Glutamatergic neuron (in vitro differentiated cells): ENCODE results near the gene SPAG17. TPM values are rescaled to one million over a fixed set of nuclear protein-coding genes. Genes with fewer than 3 reads are reported as not detected.

Experiments used
- DNase-seq: peaks from one replicate; pipeline ENCODE4 v3.0.0; 2022
- H3K27ac Mint-ChIP-seq: one replicate; pipeline ENCODE4 v1.8.0; 2020; ENCODE audit warnings: mild to moderate bottlenecking, mixed read lengths, inconsistent platforms; ENCODE audit not compliant: unreplicated experiment
- H3K27me3 Mint-ChIP-seq: one replicate; pipeline ENCODE4 v1.8.0; 2020; ENCODE audit warnings: mild to moderate bottlenecking, moderate library complexity, mixed read lengths, inconsistent platforms; ENCODE audit not compliant: unreplicated experiment
- H3K36me3 Mint-ChIP-seq: one replicate; pipeline ENCODE4 v1.8.0; 2020; ENCODE audit warnings: mild to moderate bottlenecking, mixed read lengths, inconsistent platforms; ENCODE audit not compliant: unreplicated experiment
- H3K4me1 Mint-ChIP-seq: one replicate; pipeline ENCODE4 v1.8.0; 2020; ENCODE audit warnings: mild to moderate bottlenecking, low read depth, mixed read lengths, inconsistent platforms; ENCODE audit not compliant: unreplicated experiment
- H3K4me3 Mint-ChIP-seq: one replicate; pipeline ENCODE4 v1.8.0; 2020; ENCODE audit warnings: mild to moderate bottlenecking, mixed read lengths, inconsistent platforms; ENCODE audit not compliant: unreplicated experiment
- H3K9me3 Mint-ChIP-seq: one replicate; pipeline ENCODE4 v1.8.0; 2020; ENCODE audit warnings: mild to moderate bottlenecking, moderate library complexity, mixed read lengths, inconsistent platforms; ENCODE audit not compliant: unreplicated experiment
- total RNA-seq: library from RNA; stranded (reverse); fragmentation: NEBNext Ultra II Directional; extraction: Animal tissue kit (Norgen Biotek cat#: 25700); gene quantifications from one replicate; pipeline ENCODE4 v1.2.1, GENCODE V29; 2021; ENCODE audit not compliant: unreplicated experiment
- TF ChIP-seq, protein P1 (sequence below): fragments of 200-600 bp; sonication (generic); IDR thresholded peaks from one replicate; pipeline ENCODE4 v1.5.0; 2021; ENCODE audit not compliant: partially characterized antibody, unreplicated experiment

Gene SPAG17
- total RNA-seq, 1 donor from 2014 or later, result not detected

DNA sequence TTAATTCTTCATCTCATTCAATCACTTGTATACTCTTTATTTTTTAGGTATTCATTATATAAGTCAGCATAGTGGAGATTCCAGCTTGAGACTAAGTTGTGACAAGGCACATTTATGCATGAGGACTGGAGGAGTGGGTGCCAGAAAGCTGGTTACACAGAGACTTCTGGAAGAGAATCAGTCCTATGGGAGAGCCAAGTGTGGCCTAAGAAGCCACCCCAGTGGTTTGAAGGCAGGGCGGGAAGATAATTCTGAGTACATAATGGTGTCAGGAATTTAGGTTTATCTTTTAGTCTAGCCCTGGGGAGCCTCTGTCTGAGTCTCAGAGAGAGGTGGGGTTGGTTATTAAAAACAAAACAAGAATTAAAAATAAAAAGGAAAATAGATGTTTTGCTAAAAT is 83.0 kb downstream of the SPAG17 start:
- no peak for DNase-seq
- Mint-ChIP-seq H3K36me3 (no peaks in the 10 kb centered on the region), H3K4me1 (no peaks in the 10 kb centered on the region), H3K4me3 (no peak overlapping the region), H3K27me3 (no peaks in the 10 kb centered on the region), H3K27ac (no peak overlapping the region), H3K9me3 (no peaks in the 10 kb centered on the region)
- TF ChIP-seq, protein P1, sequence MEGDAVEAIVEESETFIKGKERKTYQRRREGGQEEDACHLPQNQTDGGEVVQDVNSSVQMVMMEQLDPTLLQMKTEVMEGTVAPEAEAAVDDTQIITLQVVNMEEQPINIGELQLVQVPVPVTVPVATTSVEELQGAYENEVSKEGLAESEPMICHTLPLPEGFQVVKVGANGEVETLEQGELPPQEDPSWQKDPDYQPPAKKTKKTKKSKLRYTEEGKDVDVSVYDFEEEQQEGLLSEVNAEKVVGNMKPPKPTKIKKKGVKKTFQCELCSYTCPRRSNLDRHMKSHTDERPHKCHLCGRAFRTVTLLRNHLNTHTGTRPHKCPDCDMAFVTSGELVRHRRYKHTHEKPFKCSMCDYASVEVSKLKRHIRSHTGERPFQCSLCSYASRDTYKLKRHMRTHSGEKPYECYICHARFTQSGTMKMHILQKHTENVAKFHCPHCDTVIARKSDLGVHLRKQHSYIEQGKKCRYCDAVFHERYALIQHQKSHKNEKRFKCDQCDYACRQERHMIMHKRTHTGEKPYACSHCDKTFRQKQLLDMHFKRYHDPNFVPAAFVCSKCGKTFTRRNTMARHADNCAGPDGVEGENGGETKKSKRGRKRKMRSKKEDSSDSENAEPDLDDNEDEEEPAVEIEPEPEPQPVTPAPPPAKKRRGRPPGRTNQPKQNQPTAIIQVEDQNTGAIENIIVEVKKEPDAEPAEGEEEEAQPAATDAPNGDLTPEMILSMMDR, result no peak

DNA sequence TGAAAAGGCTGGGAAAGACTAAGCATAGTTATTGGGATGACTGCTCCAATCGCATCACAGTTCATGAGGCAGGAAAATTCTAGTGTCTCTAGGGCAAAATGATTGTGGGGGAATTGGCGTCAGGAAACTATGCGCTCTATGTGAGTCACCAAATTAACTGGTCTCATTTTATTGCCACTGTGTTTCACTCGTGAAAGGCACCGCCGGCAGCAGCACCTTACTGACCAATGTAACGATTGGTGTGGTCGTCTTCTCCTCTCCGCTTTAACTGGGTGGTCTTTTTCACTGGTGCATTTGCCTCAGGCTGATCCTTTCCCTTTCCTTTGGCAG is 83.5 kb downstream of the SPAG17 start:
- no peaks in the 10 kb centered on the region for H3K9me3 Mint-ChIP-seq
- no peak for DNase-seq
- H3K27ac Mint-ChIP-seq, result no peak overlapping the region
- H3K4me1 Mint-ChIP-seq, result no peaks in the 10 kb centered on the region
- TF ChIP-seq, protein P1, result no peak
- no peaks in the 10 kb centered on the region for H3K27me3 Mint-ChIP-seq
- H3K36me3 Mint-ChIP-seq, result no peaks in the 10 kb centered on the region
- H3K4me3 Mint-ChIP-seq, result no peak overlapping the region

DNA sequence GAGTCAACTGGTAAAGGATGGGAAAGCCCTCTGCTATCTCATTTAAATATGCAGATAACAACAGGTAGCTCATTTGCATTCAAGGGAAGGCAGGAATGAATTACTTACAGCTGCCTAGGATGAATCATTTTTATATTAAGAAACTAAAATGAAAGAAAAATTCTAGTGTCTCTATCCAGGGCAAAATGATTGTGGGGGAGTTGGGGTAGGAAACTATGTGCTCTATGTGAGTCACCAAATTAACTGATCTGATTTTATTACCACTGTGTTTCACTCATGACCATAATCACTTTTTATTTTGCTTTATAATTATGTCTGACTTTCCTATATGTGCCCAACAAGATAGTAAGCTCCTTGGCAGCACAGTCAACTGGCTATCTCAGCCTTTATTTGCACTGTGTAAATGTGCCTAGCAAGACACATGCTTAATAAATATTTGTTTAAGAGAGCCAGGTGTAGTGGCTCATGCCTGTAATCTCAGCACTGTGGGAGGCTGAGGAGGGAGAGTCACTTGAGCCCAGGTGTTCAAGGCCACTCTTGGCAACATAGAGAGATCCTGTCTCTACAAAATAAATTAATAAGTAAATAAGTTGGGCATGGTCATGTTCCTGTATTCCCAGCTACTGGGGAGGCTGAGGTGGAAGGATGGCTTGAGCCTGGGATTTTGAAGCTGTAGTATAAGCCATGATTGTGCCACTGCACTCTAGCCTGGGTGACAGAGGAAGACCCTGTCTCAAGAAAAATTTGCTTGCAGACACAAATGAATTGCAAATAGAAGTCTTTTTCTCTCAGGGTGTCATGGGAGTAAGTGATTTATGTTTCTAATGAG is 84.1 kb downstream of the SPAG17 start:
- H3K9me3 Mint-ChIP-seq, result no peaks in the 10 kb centered on the region
- no peaks in the 10 kb centered on the region for H3K36me3 Mint-ChIP-seq
- H3K27ac Mint-ChIP-seq, result no peak overlapping the region
- no peaks in the 10 kb centered on the region for H3K27me3 Mint-ChIP-seq
- H3K4me3 Mint-ChIP-seq, result no peak overlapping the region
- no peak for DNase-seq
- TF ChIP-seq, protein P1, result no peak
- H3K4me1 Mint-ChIP-seq, result no peaks in the 10 kb centered on the region

DNA sequence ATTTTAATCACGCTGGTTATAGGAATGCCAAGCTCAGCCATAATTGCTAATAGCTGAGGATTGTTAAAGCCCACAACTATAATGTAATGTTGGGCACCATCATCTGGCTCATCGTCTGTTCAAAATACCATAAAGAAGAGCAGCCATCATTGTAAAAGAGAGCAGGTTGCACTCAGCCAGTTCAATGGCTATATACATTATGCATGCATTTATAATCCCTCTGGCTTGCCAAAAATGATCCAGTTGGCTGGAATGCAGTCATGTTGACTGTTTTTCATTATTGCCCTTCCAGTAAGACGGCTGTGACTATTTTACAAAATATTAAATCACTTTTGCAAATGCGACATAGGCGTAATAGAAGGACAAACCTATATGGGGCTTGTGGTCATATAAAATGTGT is 85.3 kb downstream of the SPAG17 start:
- H3K9me3 Mint-ChIP-seq, result no peaks in the 10 kb centered on the region
- H3K27ac Mint-ChIP-seq, result no peak overlapping the region
- TF ChIP-seq, protein P1, result no peak

DNA sequence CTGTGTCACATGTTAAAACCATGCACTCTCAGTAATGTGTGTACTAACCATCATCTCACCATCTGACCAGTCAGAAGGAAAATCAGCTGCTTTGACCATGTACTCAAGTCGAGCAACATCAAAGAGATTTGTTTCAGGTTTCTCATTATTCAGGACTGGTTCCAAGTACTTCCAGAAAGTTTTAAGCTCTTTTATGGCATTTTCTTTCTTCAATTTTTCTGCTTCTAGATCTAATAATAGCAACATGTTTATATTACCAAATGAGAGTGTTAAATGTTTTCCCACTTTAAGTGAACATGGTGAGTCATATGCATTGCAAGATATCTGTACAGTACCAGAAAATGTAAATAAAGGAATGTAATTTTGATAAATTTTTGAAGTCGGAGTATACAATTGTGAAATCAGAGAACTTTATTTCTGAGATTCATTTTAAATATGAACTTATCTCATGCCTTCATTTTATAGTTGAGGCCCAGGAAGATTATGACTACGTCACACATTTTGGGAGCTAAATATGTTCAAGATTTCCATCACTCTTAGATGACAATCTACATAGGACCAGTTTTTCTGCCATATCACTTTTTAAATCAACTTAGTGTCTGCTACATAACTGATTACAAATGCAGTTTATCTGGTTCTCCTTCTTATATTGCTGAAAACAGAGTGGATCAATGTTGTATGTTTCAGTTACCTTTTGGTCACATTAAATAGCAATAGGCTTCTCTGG is 87.2 kb downstream of the SPAG17 start:
- Mint-ChIP-seq H3K27me3 (no peaks in the 10 kb centered on the region), H3K27ac (no peak overlapping the region), H3K9me3 (no peaks in the 10 kb centered on the region), H3K4me3 (no peak overlapping the region), H3K4me1 (no peaks in the 10 kb centered on the region), H3K36me3 (no peaks in the 10 kb centered on the region)
- DNase-seq, result no peak
- TF ChIP-seq, protein P1, result no peak

More for the DNA sequence above, 85.3 kb downstream of the SPAG17 start:
- Mint-ChIP-seq H3K27me3 (no peaks in the 10 kb centered on the region), H3K4me1 (no peaks in the 10 kb centered on the region), H3K4me3 (no peak overlapping the region), H3K36me3 (no peaks in the 10 kb centered on the region)
- DNase-seq, result no peak
